ENCODE data around the gene ATXN7. TPM values are rescaled to one million over a fixed set of nuclear protein-coding genes. Genes with fewer than 3 reads are reported as not detected.

ATXN7 gene
- total RNA-seq, 4 donors from 2014 or later = 6.1 to 28.2 (median 20.2) TPM

- no peak overlapping the region for H3K4me3 ChIP-seq
- no peak overlapping the region for H3K27ac ChIP-seq
- no peaks in the 10 kb centered on the region for H3K27me3 ChIP-seq
- WGBS, 2 donors = 76 to 79% methylated on average over 4 of the region's 4 CpGs
- intact Hi-C loops (cut with DNase I) = no loop called here
- no peaks in the 10 kb centered on the region for H3K9me3 ChIP-seq
- no peak for TF ChIP-seq POLR2A (IDR thresholded peaks at IDR 0.05)
- TF ChIP-seq, protein P1, sequence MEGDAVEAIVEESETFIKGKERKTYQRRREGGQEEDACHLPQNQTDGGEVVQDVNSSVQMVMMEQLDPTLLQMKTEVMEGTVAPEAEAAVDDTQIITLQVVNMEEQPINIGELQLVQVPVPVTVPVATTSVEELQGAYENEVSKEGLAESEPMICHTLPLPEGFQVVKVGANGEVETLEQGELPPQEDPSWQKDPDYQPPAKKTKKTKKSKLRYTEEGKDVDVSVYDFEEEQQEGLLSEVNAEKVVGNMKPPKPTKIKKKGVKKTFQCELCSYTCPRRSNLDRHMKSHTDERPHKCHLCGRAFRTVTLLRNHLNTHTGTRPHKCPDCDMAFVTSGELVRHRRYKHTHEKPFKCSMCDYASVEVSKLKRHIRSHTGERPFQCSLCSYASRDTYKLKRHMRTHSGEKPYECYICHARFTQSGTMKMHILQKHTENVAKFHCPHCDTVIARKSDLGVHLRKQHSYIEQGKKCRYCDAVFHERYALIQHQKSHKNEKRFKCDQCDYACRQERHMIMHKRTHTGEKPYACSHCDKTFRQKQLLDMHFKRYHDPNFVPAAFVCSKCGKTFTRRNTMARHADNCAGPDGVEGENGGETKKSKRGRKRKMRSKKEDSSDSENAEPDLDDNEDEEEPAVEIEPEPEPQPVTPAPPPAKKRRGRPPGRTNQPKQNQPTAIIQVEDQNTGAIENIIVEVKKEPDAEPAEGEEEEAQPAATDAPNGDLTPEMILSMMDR (IDR thresholded peaks at IDR 0.05) = no peak
- DNase-seq = no peak
- peaks cover 0 to 19% (median 0%) of the 10 kb centered on the region in 3 donors for H3K36me3 ChIP-seq
- peaks cover 0 to 8% (median under 1%) of the 10 kb centered on the region in 3 donors for H3K4me1 ChIP-seq
These were observed 42.3 kb downstream of the ATXN7 start for GRCh38 chr3:63905731-63906620.

- intact Hi-C loops (cut with DNase I) = no loop called here
These were observed 44.5 kb downstream of the ATXN7 start for GRCh38 chr3:63908081-63908736.

DNA sequence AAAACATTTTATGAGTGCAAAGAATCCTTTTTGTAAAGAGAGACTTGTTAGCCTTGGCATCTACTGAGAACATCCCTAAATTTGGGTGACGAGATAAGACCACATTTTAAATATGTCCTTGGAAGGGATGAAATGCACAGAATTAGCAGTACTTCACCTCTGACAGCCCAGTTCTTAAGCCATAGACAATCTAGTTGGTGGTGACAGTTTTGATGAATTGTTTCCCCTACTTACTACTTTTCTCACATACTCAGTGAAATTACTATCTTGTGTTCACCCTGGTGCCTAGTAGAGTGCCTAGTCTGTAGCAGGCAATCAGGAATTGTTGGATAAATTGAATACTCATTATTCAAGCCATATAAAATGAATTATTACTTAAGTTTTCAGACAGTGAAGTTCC lies 45.1 kb downstream of the ATXN7 start:
- Histone ChIP-seq H3K4me1 (peaks cover 8 to 23% (median 9%) of the 10 kb centered on the region in 3 donors), H3K36me3 (peaks cover 0 to 10% (median 0%) of the 10 kb centered on the region in 3 donors), H3K4me3 (no peak overlapping the region), H3K27ac (no peak overlapping the region), H3K27me3 (no peaks in the 10 kb centered on the region), H3K9me3 (no peaks in the 10 kb centered on the region)
- 93 to 100% methylated on average over 1 of the region's 1 CpG for WGBS, 2 donors
- DNase-seq = no peak
- intact Hi-C loops (cut with DNase I) = no loop called here
- TF ChIP-seq, protein P1 (IDR thresholded peaks at IDR 0.05) = no peak

More at GRCh38 chr3:63908081-63908736, 44.5 kb downstream of the ATXN7 start:
- 59% methylated on average over 2 of the region's 2 CpGs for WGBS, 2 donors
- no peak overlapping the region for H3K4me3 ChIP-seq
- H3K27me3 ChIP-seq = no peaks in the 10 kb centered on the region
- H3K9me3 ChIP-seq = no peaks in the 10 kb centered on the region
- TF ChIP-seq, protein P1 (IDR thresholded peaks at IDR 0.05) = no peak
- no peak for TF ChIP-seq POLR2A (IDR thresholded peaks at IDR 0.05)
- DNase-seq = no peak
- H3K36me3 ChIP-seq = peaks cover 0 to 10% (median 0%) of the 10 kb centered on the region in 3 donors
- no peak overlapping the region for H3K27ac ChIP-seq
- peaks cover 2 to 17% (median 5%) of the 10 kb centered on the region in 3 donors for H3K4me1 ChIP-seq

DNA sequence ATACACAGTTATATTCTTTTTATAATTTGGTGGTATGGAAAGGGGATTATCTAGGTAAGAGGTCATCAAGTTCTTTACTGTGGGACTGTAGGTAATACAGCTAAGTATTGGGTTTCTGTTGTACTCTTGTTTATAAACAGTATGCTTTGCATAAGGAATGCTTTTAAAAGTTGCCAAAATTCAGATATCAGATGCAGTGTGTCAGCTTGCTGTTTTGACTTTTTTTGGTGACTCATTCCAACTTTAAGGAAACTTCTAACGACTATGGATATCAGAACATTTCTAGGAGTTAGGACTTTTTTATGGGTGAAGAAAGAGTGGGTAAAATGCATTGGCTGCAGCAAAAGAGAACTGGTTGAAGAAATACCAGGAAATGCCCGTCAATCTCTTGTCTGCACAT lies 45.8 kb downstream of the ATXN7 start:
- H3K4me1 ChIP-seq = peaks cover 13 to 29% (median 16%) of the 10 kb centered on the region in 3 donors
- H3K27ac ChIP-seq = no peak overlapping the region
- 66 to 69% methylated on average over 2 of the region's 2 CpGs for WGBS, 2 donors
- no peak for TF ChIP-seq POLR2A (IDR thresholded peaks at IDR 0.05)
- TF ChIP-seq, protein P1 (IDR thresholded peaks at IDR 0.05) = no peak
- intact Hi-C loops (cut with DNase I) = no loop called here
- no peak overlapping the region for H3K4me3 ChIP-seq
- H3K36me3 ChIP-seq = peaks cover 0 to 10% (median 0%) of the 10 kb centered on the region in 3 donors
- no peak for DNase-seq
- H3K27me3 ChIP-seq = no peaks in the 10 kb centered on the region
- H3K9me3 ChIP-seq = no peaks in the 10 kb centered on the region

DNA sequence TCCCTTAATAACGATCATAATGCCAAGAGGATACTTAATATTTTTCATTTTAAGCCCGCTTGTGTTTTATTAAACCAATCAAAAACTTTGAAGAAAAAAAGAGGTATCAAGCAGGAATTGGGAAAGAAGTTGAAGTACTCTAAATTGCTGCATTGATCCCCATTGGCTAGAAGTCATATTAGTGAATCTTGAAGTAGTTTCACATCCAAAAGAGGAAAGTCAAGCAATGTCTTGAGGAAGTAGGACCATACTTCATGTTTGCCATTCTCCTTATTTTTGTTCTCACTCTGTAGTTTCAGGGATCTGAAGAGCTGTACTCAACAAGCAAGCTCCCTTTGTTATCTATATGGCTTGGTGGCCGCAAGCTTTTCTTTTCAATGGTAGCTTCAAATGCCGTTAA lies 46.3 kb downstream of the ATXN7 start:
- H3K4me3 ChIP-seq = no peak overlapping the region
- 93 to 94% methylated on average over 4 of the region's 4 CpGs for WGBS, 2 donors
- DNase-seq = no peak
- H3K36me3 ChIP-seq = peaks cover 0 to 9% (median 0%) of the 10 kb centered on the region in 3 donors
- H3K27me3 ChIP-seq = no peaks in the 10 kb centered on the region
- no peak overlapping the region for H3K27ac ChIP-seq
- intact Hi-C loops (cut with DNase I) = loop anchor here (10.0 kb wide), 1 partner anchor 85 kb away; no protein-coding TSS in a partner anchor
- peaks cover 13 to 35% (median 21%) of the 10 kb centered on the region in 3 donors for H3K4me1 ChIP-seq
- no peak for TF ChIP-seq POLR2A (IDR thresholded peaks at IDR 0.05)
- no peaks in the 10 kb centered on the region for H3K9me3 ChIP-seq

Data from esophagus squamous epithelium (tissue), 5 donors.